AG09319 (cell line): ENCODE results near the gene RAB29.

Source experiments
- DNase-seq: peaks from one replicate; pipeline ENCODE4 v3.0.0-alpha.2; 2010; ENCODE audit warnings: low read depth; ENCODE audit errors: extremely low read depth
- CTCF ChIP-seq: IDR thresholded peaks from 2 replicates; pipeline ENCODE4 v1.5.1; 2011; ENCODE audit warnings: low read depth, mild to moderate bottlenecking, inconsistent platforms, low read length, moderate library complexity

RAB29 gene

DNA sequence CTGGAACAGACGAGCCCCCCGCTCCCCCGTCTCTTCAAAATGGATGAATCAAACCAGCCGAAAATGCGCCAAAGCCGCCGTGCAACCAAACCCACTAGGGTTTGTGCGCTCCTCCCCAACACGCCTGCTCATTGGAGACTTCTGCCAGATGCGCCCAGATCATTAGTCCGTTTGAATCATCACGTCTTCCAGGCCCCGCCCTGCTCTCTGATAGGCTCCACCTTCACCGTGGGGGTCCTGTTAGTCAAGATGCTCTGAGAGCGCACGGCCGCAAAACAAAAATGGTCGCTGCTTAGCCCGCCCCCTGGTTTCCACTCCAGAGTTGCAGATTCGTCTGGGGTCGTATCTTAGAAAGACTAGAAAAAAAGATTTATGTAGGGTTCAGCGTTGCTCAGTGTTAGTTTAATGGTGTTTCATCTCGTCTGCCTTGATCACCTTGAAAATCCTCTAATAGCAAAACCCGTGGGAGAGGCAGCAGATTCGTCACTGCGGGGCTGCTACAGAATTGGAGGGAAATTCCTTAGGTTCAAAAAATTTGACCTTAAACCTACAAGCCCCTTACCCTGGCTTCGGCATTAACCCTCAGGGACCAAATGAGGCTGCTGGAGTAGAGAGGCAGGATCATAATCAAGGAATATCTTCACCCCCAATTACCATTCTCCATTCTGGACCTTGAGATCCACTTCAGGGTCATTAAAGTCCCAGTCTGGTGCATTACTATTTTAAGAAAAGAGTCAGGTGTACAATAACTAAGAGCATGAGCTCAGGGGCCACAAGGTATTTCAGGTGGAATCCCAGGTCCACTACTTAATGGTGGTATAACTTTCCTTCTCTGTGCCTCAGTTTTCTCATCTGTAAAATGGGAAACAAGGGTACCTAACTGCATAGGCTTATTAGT lies 24.9 kb downstream of the RAB29 start, which contains the start of gene NUCKS1:
Gene NUCKS1 (minus strand): TSS at position 45 of the 898 bp plus-strand sequence. CDS start 209 bp downstream, outside the sequence.
- TF ChIP-seq CTCF: peak; percentile 18
- DNase-seq: peak; percentile 99

DNA sequence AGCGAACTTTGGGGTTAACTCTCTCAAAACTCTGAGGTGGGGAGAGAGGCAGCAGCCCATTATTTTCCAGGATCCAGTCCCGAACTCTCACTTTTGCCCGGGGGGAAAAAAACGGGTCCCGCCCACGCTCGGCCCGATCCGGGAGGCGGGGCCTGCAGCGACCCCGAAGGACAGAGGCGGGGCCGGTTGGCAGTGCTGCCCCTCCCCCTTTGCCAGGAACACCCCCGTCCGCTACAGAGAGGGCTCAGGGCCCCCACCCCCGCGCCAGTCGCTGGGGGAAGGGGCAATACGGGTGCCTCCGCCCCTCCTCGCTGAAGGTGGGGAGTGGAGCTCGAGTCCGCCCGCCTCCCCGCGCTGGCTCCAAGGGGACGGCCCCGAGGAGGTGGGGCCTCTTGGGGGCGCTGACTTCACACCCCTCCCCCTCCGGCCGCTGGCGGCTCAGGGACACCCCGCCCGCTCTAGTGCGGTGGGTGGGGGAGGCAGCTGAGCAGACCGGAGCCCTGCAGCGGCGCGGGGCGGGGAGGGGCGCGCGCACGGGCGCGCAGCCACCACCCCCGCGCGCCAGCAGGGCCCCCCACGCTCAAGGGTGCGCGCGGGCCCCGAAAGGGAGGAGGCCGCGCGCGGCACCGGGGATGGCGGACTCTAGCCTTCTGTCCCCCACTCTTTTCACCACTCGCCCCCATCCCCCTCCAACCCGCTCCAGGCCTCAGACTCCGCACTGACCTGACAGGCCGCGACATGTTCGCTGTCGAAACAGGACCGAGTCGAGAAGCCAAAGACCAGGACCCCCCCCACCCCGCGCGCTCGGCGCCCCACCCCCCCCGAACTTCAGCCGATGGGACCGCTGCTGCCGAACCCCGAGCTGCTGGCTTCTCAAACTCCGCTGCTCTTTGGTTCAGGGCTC lies 25.8 kb downstream of the RAB29 start:
- DNase-seq: peak; percentile 93
- TF ChIP-seq CTCF: no peak

DNA sequence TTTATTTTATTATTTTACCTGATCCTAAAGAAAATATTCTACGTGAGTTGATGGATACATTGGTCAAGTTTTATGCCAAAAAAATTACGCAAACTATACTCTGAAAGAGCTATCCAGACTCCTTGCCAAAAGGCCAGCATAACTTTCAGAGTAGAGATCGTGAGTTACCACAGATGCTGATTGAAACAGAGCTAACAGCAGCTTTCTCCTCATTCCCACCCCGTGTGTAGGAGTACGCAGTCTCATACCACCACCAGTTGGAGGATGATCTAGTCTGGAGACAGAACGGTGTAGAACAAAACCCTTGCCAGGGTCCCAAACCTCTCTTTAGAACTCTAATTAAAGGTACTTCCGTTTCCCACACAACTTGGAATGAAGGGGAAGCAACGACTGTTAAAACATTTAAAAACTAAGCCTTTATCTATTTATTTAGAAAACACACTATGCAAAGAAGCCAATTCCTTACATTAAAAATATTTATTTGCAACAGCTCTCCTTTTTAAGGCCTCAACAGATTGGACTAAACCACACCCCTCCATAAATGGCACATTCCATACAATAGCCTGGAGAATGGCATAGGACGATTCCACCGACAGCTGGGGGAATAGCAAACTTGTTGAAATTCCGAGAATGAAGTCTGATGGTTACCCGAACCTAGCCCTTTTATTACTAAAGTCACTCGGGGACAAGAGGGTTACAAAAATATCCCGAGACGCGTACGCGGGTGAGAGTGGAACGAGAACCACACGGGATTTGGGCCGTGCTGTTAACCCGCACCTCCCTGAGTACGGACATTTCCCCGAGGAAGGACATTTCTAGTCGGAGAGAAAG lies 26.7 kb downstream of the RAB29 start:
- no peak; the same call in 1 of the 2 replicates for TF ChIP-seq CTCF
- DNase-seq: peak; percentile 29

- no peak for DNase-seq
- TF ChIP-seq CTCF: no peak
Observed at GRCh38 chr1:205746757-205747412, 28.4 kb downstream of the RAB29 start.

DNA sequence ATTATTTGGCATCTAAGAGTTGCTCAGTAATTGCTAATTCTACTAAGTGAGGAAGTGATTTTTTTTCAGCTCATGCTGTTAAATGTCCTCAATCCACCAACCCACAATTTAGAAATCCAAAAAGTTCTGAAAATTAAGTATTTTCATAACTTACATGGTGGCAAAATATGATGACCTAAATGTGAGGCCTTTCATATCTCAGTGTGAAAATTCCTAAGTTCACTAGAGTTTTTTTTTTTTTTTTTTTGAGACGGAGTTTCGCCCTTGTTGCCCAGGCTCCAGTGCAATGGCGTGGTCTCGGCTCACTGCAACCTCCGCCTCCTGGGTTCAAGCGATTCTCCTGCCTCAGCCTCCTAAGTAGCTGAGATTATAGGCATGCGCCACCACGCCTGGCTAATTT lies 30.9 kb downstream of the RAB29 start:
- TF ChIP-seq CTCF: no peak
- DNase-seq: no peak

- TF ChIP-seq CTCF: no peak
- DNase-seq: no peak
Observed at GRCh38 chr1:205743977-205744376, 31.3 kb downstream of the RAB29 start.
